ENCODE data around the gene RPTOR. TPM values are rescaled to one million over a fixed set of nuclear protein-coding genes. Genes with fewer than 3 reads are reported as not detected.
A peak's percentile ranks its signal among the peaks of the same experiment; 100 is the strongest.

RPTOR gene
- total RNA-seq, 1 donor from 2014 or later: 19.0 TPM

- intact Hi-C loops (cut with DNase I): no loop called here
- DNase-seq (no peak), ATAC-seq (ENCODE audit: poor library complexity) (no peak)
Measured at GRCh38 chr17:80774146-80774545, 229.5 kb downstream of the RPTOR start.

- no peak for DNase-seq
- no peak for ATAC-seq (ENCODE audit: poor library complexity)
- intact Hi-C loops (cut with DNase I): no loop called here
Measured at GRCh38 chr17:80774643-80775281, 230.1 kb downstream of the RPTOR start.

GRCh38 chr17:80775863-80776262, 231.2 kb downstream of the RPTOR start:
- intact Hi-C loops (cut with DNase I): no loop called here
- no peak for ATAC-seq (ENCODE audit: poor library complexity)

GRCh38 chr17:80777274-80777673, 232.6 kb downstream of the RPTOR start:
- ATAC-seq (ENCODE audit: poor library complexity): no peak
- no peak for DNase-seq
- intact Hi-C loops (cut with DNase I): no loop called here

More at GRCh38 chr17:80775863-80776262, 231.2 kb downstream of the RPTOR start:
- DNase-seq: no peak

GRCh38 chr17:80778716-80779115, 234.1 kb downstream of the RPTOR start:
- no peak for DNase-seq
- ATAC-seq (ENCODE audit: poor library complexity): no peak
- intact Hi-C loops (cut with DNase I): no loop called here

- intact Hi-C loops (cut with DNase I): no loop called here
- DNase-seq (no peak), ATAC-seq (ENCODE audit: poor library complexity) (no peak)
Measured at GRCh38 chr17:80779336-80779735, 234.7 kb downstream of the RPTOR start.

- intact Hi-C loops (cut with DNase I): no loop called here
- ATAC-seq (ENCODE audit: poor library complexity): peak; percentile 79
- no peak for DNase-seq
Measured at GRCh38 chr17:80779961-80780380, 235.3 kb downstream of the RPTOR start.

GRCh38 chr17:80780381-80781198, 236.0 kb downstream of the RPTOR start:
- ATAC-seq (ENCODE audit: poor library complexity) (no peak), DNase-seq (no peak)
- intact Hi-C loops (cut with DNase I): no loop called here

GRCh38 chr17:80781211-80781610, 236.6 kb downstream of the RPTOR start:
- ATAC-seq (ENCODE audit: poor library complexity) (no peak), DNase-seq (no peak)
- intact Hi-C loops (cut with DNase I): no loop called here

- intact Hi-C loops (cut with DNase I): no loop called here
- ATAC-seq (ENCODE audit: poor library complexity) (no peak), DNase-seq (no peak)
Measured at GRCh38 chr17:80781807-80782277, 237.2 kb downstream of the RPTOR start.

- no peak for DNase-seq
- intact Hi-C loops (cut with DNase I): no loop called here
- ATAC-seq (ENCODE audit: poor library complexity): no peak
Measured at GRCh38 chr17:80782536-80783427, 238.1 kb downstream of the RPTOR start.

- DNase-seq (no peak), ATAC-seq (ENCODE audit: poor library complexity) (no peak)
- intact Hi-C loops (cut with DNase I): no loop called here
Measured at GRCh38 chr17:80783486-80783885, 238.8 kb downstream of the RPTOR start.

GRCh38 chr17:80783971-80784370, 239.3 kb downstream of the RPTOR start:
- ATAC-seq (ENCODE audit: poor library complexity) (no peak), DNase-seq (no peak)
- intact Hi-C loops (cut with DNase I): no loop called here

GRCh38 chr17:80785477-80786178, 241.0 kb downstream of the RPTOR start:
- intact Hi-C loops (cut with DNase I): no loop called here

GRCh38 chr17:80786470-80786869, 241.8 kb downstream of the RPTOR start:
- DNase-seq: no peak
- intact Hi-C loops (cut with DNase I): no loop called here
- ATAC-seq (ENCODE audit: poor library complexity): no peak

More at GRCh38 chr17:80785477-80786178, 241.0 kb downstream of the RPTOR start:
- no peak for DNase-seq
- ATAC-seq (ENCODE audit: poor library complexity): no peak

GRCh38 chr17:80786887-80787286, 242.2 kb downstream of the RPTOR start:
- intact Hi-C loops (cut with DNase I): no loop called here
- DNase-seq: no peak
- no peak for ATAC-seq (ENCODE audit: poor library complexity)

GRCh38 chr17:80787881-80788280, 243.2 kb downstream of the RPTOR start:
- intact Hi-C loops (cut with DNase I): no loop called here
- ATAC-seq (ENCODE audit: poor library complexity): no peak
- no peak for DNase-seq

GRCh38 chr17:80789356-80789902, 244.8 kb downstream of the RPTOR start:
- no peak for DNase-seq
- peak; percentile 72 for ATAC-seq (ENCODE audit: poor library complexity)
- intact Hi-C loops (cut with DNase I): no loop called here

All from Right ventricle myocardium superior (tissue), 1 donor.